ENCODE measurements around the gene PTBP2.
A peak's percentile ranks its signal among the peaks of the same experiment; 100 is the strongest.
"Not testable (repeated sequence)": the region's sequence is repeated elsewhere in the genome, so short reads cannot be mapped to it uniquely, and the experiment has no call there.

Gene PTBP2

DNA sequence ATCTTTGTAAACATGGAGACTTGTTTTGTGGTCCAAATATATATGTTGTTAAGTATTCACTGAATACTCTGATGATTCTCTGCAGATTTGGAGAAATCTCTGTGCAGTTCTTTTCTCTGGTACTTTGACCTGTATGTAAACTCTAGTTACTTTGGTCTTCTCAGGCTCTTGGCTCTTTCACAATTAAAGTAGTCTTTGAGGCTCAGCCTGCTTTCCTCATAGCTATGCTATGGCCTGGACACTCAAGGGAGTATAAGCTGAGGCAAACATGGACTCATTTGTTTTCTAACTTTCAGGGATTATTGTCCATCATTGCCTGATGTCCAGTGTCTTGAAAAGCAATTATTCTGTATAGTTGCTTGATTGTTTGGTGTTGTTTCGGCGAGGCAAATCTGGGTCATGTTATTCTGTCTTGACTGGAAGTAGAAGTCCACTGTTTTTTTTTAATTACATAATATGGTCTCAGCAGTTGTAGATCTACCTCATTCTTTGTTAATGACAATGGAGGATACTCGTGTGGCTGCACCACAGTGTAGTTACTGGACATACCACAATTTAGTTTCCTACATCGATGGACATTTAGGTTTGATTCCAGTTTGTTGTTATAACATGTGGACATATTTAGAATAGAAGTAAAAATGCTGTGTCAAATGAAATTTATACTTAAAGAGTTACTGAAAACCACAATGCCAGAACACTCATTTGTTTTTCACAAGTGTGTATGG, 9.2 kb downstream of the PTBP2 start:
- no peak for DNase-seq (ENCODE audit: low read depth, low spot score)

DNA sequence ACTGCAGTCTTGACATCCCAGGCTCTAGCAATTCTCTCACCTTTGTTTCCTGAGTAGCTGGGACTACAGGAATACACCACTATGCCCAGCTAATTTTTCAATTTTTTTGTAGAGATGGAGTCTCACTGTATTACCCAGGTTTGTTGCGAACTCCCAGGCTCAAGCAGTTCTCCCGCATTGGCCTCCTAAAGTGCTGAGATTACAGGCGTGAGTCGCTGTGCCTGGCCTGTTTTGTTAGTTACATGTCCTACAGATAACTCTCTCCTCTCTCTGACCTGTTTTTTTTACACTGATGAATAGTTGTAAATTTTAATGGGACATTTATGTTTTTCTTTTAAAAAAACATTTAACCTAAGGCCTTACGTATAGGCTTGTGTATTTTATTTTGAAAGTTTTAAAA, 19.8 kb downstream of the PTBP2 start:
- no peak for DNase-seq (ENCODE audit: low read depth, low spot score)

DNA sequence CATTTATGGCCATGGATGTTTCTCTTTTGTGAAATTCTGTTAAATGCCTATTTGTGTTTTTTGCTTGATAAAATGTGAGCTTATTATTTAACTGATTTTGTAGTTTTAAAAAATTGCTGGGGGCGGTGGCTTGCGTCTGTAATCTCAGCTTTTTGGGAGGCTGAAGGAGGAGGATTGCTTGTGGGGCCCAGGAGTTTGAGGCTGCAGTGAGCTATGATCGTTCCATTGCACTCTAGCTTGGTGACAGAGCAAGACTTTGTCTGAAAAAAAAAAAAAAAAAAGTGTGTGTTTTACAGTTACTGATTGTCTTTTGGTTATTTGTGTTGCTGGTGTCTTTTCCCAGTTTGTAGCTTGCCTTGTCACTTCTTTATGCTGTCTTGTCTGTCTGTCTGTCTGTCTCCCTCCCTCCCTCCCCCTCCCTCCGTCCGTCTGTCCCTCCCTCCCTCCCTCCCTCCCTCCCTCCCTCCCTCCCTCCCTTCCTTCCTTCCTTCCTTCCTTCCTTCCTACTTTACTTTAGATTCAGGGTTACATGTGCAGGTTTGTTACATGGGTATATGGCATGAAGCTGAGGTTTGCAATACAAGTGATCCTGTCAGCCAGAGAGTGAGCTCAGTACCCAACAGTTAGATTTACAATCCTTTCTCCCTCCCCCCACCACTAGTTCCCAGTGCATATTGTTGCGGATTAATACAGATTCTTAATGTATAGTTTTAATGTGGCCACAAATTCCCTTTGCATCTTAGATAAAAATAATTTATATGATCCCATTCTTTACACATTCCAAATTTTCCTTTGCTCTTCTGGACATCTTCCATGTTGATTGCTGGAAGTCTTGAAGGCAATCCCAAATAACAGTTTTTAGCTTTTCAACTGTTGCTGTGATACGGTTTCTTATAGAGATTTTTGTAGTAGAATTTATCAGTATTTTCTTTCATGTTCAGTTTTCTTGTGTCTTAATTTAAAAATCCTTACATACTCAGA, 25.1 kb downstream of the PTBP2 start:
- DNase-seq (ENCODE audit: low read depth, low spot score): no peak

DNA sequence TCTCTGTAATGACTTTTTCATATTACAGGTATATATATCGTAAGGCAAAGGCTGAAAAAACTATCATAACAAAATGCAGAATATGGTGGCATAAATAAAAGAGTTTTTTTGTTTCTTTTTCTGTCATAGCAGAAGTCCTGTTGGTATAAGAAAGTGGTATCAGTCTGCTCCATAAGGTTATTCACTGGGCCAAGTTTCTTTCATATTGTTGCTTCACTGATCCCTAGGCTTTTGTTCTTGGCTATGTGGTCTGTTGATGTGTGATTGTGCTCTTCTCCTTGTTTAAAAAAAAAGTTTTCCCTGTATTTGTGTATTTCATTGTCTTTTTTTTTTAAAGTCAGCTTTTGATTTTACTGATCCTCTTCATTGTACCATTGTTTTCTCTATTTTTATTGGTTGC, 26.0 kb downstream of the PTBP2 start:
- no peak for DNase-seq (ENCODE audit: low read depth, low spot score)

DNA sequence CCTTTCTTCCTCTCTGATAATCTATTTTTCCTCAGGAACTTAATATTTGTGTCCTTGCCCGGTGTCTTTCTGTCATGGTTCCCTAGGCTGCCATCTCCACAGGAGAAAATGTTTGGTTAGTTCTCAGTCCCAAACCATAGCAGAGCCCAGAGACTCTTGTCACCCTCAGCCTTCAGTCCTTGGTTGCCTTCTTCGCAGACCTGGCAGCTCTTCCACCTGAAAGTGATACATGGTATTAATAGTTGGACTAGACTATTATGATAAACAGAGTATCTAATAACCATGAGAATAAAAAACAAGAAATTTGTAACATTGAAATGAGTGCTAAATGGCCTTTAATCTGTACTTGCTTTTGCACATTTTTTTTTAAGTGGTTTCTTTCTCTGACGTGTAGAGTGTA, 26.5 kb downstream of the PTBP2 start:
- DNase-seq (ENCODE audit: low read depth, low spot score): no peak

DNA sequence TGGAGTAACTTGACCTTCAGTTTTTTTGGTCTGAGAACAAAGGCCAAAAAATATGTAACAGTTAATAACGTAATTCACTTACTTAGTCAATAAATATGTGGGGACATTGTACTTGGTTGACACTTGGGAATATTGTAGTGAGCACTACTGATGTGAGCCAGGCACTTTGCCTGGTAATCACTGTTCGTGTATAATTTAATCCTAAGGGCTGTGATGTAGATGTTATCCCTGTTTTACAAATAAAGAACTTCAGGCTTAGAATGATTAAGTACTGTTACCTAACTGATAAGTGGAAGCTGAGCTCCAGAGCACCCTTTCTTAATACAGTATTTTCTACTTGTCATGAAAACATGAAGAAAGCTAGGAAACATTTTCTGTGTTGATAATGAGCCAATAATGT, 28.0 kb downstream of the PTBP2 start:
- no peak for DNase-seq (ENCODE audit: low read depth, low spot score)

DNA sequence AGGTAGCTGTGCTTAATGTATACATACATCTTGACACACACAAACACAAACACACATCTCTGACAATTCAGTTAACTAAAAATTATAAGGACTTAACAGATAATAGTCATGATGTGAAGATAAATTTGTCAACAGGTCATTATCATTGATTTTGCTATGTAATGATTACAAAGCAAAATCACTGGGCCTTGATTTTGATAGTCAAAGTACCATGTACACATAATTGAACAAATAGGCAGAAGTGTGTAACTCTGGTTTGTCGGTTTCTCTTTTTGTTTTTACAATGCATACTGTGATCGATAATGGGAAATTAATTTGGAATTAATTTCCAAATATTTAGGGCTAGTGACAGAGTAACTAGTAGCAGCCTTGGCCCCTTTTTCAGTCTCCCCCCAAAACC, 30.8 kb downstream of the PTBP2 start:
- DNase-seq (ENCODE audit: low read depth, low spot score): no peak

DNA sequence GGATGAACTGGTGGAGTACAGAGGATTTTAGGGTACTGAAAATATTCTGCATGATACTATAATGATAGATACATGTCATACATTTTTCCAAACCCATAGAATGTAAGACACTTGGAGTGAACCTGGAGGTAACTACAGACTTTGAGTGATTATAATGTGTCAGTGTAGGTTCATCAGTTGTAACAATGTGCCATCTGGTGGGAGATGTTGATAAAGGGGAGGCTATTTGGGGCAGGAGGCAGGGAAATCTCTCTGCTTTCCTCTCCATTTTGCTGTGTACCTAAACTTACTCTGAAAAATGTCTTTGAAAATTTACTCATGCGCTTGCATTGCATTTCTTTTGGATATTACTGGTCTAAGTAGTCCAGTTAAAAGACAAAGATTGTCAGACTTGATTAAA, 35.2 kb downstream of the PTBP2 start:
- DNase-seq (ENCODE audit: low read depth, low spot score): no peak

DNA sequence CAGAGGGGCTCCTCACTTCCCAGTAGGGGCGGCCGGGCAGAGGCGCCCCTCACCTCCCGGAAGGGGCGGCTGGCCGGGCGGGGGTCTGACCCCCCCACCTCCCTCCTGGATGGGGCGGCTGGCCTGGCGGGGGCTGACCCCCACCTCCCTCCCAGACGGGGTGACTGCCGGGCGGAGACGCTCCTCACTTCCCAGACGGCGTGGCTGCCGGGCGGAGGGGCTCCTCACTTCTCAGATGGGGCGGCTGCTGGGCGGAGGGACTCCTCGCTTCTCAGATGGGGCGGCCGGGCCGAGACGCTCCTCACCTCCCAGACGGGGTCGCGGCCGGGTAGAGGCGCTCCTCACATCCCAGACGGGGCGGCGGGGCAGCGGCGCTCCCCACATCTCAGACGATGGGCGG, 41.0 kb downstream of the PTBP2 start:
- not testable (repeated sequence) for DNase-seq (ENCODE audit: low read depth, low spot score)

DNA sequence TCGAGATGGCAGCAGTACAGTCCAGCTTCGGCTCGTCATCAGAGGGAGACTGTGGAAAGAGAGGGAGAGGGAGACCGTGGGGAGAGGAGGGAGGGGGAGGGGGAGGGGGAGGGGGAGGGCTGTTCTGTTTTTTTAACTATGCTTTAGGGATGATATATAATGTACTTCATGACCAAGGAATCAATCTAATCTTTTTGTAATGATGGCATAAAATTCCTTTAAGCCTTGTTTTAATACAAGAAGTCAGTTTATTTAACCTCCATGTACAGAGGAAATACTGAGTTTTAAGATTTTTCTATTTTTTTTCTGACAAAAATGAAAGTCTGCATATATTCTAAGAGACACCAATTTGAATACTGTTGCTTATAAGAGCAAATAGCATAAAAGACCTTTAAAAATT, 41.9 kb downstream of the PTBP2 start:
- DNase-seq (ENCODE audit: low read depth, low spot score): no peak

DNA sequence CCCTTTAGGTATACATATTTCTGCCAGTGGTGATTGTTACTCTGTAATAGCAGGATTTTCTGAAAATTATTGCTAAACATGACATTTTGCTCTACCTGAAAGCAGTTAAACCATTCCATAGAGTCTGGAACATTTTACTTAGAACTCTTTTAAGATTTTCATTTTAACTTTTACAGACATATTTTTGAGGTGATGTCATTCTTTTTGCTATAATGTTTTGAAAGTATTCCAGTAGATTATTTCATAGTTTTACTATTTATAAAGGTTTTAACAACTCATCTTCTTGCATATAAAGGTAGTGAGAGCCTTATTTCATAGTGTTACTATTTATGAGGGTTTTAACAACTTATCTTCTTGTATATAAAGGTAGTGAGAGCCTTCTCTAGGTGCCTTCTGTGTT, 42.9 kb downstream of the PTBP2 start:
- no peak for DNase-seq (ENCODE audit: low read depth, low spot score)

DNA sequence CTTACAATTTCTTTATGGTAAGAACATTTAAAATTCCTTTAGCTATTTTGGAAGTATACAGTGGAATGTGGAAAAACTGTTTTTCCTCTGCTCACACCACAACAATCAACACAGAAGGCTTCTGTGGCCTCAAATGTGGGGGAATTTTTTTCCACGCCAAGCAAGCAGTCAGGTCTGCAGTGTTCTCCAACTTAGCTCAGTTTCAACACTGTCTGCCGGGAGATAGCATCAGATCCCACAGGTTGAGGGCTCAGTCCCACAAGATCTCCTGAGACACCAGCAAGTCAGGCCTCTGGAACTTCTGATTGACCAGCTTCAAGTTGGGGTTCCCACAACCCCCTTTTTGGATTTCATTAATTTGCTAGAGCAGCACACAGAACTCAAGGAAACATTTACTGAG, 50.3 kb downstream of the PTBP2 start:
- DNase-seq (ENCODE audit: low read depth, low spot score): peak; percentile 24

DNA sequence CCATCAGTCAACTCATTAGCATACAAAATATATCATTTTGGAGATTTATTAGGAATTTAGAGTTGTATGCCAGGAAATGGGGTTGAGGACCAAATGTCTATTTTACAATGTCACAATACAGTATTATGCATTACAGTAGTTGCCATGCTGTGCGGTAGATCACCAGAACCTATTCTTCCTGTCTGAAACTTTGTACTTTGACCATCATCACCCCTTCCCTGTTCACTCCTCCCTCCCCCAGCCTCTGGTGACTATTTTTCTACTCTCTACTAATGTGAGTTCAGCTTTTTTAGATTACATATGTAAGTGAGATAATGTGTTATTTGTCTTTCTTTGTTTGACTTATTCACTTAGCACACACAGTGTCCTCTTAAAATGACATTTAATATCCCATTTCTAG, 50.8 kb downstream of the PTBP2 start:
- no peak for DNase-seq (ENCODE audit: low read depth, low spot score)

DNA sequence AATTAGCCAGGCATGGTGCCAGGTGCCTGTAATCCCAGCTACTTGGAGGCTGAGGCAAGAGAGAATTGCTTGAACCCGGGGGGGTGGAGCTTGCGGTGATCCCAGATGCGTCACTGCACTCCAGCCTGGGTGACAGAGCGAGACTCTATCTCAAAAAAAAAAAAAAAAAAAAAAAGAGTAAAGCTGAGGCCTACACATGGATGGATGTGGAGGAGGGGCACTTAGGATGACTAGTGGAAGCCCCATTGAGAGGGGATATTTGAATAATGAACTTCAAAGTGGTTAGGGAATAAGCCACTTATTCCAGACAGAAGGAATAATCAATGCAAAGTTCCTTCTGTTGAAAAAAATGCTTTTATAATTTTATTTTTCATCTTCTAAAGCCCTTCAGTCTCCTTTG, 51.4 kb downstream of the PTBP2 start:
- DNase-seq (ENCODE audit: low read depth, low spot score): no peak

DNA sequence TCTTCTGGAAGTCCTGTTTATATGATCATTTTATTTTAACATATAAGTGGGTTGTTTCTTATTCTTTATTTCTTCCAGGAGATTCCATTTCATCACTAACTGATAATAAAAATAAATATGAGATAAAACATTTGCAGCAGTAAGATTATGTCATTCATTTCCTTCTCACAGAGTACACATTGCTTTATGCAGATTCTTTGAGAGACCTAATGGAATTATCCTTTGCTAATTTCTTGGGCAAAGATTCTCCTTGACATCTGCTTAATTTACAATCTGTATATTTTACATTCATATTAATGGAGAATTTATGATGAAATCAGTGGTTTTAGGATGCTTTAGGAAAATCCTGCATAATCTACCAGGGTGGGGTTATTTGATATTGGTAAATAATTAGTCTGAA, 60.6 kb downstream of the PTBP2 start:
- DNase-seq (ENCODE audit: low read depth, low spot score): no peak

DNA sequence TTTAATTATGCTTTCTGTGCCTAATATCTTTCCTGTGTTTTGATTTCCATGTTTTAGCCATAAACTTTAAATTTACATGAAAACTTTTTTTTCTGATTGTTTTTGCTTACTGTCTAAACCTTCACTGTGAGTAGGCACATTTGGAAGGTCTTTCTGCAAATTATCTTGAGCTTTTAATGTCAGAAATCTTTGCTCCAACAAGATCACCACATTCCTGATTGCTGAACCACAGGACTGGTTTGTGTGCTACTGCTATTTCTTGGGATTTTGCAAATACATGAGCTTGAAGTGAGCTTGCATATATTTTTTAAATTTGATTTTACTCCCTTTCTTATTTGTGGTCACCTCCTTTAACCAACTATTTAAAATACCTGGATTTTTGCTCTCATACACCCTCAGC, 61.3 kb downstream of the PTBP2 start:
- peak; percentile 37 for DNase-seq (ENCODE audit: low read depth, low spot score)

DNA sequence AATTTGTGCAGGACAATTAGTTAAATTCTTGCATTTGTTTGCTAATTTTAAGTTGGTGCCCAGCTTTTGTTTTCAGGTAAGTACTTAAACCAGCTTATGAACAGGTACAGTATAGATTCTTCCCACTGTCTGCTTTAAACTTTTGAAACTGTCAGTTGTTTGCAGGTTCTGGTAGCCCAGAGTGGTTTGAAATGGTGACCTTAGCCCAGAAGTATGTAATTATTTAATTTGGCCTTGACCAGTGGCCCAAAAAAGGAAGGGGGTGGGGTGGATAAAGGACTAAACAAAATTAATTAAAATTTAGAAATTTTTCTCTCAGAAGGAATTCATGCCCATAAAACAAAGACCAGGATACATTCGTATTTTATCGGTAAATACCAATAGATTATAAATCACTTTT, 69.0 kb downstream of the PTBP2 start:
- DNase-seq (ENCODE audit: low read depth, low spot score): peak; percentile 2

DNA sequence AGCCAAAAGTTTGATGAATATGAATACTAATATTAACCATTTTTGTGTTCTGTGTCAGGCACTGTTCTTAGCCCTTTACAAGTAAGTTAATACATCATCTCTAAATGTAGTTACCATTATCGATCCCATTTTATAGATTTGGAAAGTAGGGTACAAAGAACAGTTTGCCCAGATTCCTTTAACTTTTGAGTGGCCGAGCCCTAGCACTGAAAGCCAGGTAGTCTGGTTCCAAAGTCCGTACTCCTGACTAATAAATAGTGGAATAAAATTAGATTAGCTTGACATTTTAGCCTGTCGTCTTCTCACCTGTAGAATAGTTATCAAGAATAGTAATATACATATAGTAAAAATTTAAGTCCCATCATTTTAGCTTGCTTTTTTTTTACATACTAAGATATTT, 70.6 kb downstream of the PTBP2 start:
- no peak for DNase-seq (ENCODE audit: low read depth, low spot score)

DNA sequence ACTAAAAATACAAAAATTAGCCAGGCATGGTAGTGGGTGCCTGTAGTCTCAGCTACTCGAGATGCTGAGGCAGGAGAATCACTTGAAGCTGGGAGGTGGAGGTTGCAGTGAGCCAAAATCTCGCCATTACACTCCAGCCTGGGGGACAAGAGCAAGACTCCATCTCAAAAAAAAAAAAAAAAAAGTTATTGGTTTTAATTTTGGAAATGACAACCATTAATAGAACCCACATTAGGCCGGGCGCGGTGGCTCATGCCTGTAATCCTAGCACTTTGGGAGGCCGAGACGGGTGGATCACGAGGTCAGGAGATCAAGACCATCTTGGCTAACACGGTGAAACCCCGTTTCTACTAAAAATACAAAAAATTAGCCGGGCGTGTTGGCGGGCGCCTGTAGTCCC, 80.1 kb downstream of the PTBP2 start:
- not testable (repeated sequence) for DNase-seq (ENCODE audit: low read depth, low spot score)

DNA sequence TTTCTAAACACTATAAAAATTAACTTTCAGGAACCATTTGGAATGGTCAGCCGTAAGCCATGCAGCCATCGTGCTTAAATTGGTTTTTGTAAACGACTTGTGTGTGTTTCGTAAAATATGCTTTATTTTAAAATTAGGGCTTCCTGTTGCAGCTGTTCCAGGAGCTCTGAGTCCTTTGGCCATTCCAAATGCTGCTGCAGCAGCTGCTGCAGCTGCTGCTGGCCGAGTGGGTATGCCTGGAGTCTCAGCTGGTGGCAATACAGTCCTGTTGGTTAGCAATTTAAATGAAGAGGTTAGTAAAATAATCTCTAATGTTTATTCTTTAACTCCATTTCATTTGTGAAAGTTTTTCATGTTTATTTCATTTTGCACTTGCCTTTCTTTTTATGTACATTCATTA, 83.1 kb downstream of the PTBP2 start:
- DNase-seq (ENCODE audit: low read depth, low spot score): no peak

DNA sequence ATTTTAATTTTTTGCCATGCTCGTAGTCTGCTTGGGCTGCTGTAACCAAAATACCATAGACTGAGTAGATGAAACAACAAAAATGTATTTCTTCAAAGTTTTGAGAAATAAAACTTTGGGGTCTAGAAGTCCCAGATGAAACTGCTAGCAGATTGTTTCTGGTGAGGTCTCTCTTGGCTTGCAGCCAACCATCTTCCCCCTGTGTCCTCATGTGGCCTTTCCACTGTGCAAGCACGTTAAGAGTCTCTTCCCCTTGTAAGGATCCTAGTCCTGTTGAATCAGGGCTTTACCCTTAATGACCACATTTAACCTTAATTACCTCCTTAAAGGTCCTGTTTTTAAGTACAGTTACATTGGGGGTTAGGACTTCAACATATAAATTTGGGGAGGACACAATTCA, 86.6 kb downstream of the PTBP2 start:
- peak; percentile 10 for DNase-seq (ENCODE audit: low read depth, low spot score)

DNA sequence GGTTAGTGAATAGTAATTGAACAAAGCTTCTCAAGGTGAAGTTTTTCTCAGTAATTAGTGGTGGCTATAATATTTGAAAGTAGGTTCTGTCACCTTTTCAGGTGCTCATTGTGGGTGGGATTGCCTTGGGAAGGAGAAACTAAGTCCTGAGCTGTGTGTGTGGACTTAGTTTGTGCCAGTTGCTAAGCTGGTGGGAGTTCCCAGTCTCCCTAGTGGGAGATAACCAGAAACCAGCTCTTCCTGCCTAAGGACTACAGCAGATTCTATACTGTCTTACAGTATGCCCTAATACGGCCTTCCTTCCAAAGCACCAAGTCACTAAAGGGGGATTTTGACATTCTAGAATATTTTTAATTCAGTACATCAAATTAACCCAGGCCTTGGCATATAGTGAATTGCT, 94.3 kb downstream of the PTBP2 start:
- DNase-seq (ENCODE audit: low read depth, low spot score): no peak

DNA sequence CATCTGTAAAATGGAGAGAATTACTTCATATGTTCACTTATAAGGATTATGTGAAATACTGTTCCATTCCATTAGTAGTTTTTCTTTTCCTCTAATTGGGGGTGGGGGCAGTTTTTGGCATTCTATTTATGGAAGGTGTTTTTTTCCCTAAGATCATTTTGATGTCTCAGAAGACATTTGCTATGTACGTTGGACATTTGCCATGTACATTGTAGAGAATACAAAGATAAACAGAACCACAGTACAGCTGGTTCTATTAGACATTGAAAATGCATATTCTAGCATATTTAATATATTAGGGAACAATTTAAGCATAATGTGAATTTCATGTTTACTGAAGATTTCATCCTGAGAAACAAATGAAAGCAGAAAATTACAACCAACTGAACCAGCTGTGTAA, 98.5 kb downstream of the PTBP2 start:
- no peak for DNase-seq (ENCODE audit: low read depth, low spot score)

Measured in astrocyte of the hippocampus (primary cell).